Embryonic facial prominence (tissue), 1 donor: ENCODE measurements around the gene ANKRD33.

ENCODE experiments used
- DNase-seq: peaks from one replicate; pipeline ENCODE4 v3.0.0-alpha.2; 2016; ENCODE audit errors: extremely low spot score

Gene ANKRD33, protein sequence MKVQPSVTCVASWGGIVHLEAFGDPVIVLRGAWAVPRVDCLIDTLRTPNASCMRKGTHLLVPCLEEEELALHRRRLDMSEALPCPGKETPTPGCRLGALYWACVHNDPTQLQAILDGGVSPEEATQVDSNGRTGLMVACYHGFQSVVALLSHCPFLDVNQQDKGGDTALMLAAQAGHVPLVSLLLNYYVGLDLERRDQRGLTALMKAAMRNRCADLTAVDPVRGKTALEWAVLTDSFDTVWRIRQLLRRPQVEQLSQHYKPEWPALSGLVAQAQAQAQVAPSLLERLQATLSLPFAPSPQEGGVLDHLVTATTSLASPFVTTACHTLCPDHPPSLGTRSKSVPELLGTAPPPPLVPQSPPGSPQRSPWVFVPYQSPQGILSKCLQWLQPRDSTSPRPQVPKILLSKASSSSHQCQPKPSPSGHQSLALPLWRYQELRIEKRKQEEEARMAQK

DNA sequence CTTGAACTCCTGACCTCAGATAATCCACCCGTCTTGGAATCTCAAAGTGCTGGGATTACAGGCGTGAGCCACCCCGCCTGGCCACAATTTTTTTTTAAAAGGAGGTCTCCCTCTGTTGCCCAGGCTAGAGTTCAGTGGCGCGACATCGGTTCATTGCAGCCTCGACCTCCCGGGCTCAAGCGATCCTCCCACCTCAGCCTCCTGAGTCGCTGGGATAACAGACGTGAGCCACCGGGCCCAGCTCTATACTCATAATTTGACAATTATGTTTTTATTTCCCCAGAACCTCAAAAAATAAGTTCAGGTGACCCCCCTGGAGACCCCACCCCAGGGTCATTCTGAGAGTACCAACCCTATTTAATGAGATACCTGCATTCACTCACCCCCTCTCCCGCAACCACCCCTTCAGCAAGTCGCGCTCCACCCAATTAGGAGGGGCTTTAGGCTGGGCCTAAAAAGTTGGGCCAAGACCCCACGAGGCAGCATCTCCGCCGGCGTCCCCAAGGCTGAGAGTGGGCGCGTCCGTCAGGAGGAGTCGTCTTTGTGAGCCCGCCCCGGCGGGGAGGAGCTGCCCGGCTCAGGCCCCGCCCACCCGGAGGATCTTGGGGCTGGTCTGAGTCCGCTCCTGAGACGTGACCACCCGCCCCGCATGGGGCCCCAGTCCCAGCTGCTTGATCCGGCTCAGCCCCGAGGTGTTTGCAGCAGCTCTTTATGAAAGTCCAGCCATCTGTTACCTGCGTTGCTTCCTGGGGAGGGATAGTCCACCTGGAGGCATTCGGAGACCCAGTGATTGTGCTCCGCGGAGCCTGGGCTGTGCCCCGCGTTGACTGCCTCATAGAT is at the start of gene ANKRD33:
TSS of gene ANKRD33 (plus strand) at position 628 of the 840 bp plus-strand sequence. CDS start at position 712, 84 bp downstream.
- DNase-seq: no peak

DNA sequence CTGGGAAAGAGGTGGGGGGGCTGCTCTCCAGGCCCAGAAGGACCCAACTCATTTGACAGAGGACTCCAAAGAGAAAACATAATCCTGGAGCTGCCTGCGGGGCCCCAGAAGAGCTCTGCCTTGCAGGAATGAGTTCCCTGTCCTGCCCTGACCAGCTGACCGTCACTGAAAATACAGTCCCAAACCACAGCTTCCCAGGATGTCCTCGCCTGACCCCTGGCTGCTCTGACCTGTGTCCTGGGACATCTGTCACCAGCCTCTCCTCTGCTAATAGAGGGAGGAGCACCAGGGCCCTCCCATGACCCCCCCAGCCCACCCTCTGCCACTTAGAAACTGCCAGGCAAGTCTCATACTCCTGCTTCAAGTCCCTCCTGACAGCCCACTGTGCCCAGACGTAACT is 49.1 kb upstream of the ANKRD33 start:
- no peak for DNase-seq

DNA sequence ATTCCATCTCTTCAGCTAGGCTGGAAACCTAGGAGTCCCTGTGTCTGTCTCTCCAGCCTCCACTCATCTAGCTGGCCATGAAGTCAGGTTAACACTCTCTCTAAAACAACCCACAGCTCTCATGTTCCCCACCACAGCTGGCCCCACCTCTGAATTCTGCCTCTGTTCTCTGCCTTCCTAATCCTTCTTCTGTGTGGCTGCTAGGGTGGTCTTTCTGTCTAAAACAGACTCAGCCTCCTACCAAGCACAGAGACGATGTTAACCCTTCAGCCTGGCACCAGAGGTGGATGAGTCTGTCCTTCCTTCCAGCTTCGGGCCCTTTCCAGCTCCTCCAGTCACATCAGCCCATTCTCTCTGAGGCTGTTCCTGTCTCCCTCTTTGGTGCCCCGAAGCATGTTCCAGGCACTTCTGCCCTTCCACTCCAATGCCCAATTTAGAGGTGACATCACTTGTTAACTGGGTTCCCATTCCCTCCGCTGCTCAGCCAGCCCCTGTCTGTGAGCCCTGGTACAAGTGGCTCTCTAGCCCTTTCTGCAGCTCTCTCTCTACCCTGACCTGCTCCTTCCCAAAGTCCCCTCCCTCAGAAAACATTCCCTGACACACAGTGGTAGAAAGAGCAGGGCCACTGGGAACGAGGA is 48.5 kb upstream of the ANKRD33 start:
- DNase-seq: no peak

DNA sequence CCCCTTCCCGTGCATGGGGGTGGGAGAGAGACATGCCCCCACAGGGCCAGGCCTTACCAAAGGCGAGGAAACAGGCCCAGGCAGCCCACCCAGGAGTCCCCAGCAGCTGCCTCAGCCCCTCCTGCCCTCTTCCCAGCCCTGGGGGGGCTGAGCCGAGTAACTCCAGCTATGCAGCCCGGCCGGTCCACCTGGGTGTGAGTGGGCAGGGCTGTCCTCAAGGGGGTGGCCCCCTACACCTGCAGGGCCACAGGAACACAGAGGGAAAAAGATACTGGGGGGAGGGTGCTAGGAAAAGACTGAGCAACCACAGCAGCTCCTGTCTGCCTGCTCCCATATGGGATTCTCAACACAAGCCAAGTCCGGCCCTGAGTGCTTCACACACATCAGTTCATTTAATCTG is 46.9 kb upstream of the ANKRD33 start:
- DNase-seq: no peak

DNA sequence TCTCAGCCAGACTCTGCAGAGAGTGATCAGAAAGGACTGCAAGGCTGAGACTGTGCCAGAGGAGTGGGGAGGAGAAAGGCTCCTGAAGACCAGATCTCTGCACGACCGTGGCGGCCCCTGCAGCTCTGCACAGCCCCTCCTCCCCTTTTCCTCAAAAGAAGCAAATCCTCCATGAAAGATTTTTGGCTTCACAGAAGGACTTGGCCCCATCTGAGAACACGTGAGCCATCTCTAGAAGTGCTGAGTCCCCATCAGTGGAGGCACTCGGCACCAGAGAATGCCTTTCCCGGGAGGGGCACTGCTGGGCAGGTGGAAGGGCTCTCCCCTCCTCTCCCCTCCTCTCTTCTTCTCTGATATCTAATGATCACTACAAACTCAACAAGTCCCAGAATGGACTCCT is 46.2 kb upstream of the ANKRD33 start:
- DNase-seq: no peak

DNA sequence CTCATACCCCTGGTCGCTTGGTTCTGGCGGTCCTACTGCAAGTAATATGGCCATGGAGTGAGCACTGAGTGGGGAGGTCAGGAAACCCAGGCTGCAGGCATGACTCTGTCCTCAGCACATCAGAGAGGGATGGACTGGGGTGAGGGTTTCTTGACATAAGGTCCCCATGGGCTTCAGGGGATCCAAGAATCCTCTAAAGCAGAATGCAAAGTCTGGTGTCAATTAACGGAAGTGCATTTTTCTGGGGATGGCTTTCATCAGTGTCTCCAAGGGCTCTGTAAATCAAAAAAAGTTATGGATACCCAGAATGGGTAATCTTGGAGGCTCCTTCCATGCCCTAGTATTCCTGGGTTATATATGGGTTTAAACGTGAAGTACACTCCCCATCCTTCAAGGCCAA is 43.0 kb upstream of the ANKRD33 start:
- DNase-seq: no peak

DNA sequence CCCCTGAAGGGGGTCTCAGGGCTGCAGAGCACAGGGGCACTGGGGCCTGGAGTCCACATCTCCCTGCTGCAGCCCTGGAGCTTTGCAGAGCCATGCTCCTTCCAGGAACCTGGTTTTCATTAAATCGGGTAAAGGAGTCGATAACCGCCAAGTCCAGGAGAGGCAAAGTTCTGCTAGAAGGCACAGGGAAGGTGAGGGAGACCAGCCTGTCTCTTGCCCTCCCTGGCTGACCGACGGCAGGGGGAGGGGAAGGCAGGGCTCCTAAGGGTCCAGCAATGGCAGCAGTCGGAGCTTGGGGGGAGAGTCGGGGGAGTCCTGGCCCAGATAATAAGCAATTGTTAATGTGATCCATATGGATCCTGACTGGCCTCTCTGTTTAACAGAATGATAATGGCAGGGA is 42.4 kb upstream of the ANKRD33 start:
- no peak for DNase-seq

DNA sequence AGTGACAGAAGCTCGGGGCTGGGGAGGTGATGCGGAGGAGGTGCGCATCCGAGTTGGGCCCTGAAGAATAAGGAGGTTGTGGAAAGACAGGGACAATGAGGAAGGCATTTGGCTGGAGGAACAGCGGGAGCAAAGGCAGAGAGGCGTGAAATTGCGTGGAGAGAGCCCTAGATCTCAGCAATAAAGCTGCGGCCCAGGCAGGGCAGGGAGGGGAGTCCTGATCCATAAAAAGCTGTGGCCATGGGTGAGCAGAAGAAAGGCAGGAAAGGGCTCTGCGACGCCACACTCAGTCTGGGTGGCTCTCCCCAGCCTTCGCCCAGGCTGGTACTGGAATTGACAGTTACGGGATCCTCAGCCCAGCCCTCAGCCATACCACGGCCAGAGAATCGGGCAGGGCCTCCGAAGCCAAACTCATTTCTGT is 41.6 kb upstream of the ANKRD33 start:
- DNase-seq: no peak

DNA sequence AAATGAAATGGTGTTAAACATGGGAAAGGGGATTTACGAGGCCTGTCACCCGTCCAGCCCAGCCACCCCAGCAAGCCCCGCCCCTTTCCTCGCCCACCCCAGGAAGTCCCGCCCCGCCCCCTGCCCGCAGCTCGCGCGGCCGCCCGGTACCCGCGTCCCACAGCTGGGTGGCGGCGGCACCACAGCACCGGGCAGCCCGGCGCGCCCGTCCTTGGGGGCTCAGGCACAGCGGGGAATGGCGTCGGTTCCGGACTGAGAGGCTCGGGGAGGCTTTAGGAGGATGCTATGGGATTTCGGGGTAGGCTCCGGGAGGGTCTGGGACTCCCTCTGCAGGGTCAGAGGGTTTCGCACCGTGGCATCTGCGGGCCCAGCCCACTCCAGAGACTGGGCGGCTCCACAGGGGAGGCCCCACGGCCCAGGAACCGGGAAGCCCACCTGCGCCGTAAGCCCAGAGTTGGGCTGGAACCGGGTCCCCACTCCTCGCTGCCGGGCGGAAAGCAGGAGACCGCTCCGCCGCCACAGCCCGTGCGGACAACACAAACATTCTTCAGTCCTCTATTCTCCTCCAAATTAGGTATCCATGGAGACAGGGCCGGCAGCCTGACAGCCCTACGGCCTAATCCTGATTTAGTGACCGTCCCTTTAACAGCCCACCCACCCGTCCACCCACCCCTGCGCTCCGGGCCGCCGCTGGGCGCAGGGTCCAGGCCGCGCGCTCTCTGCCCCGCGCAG is 40.8 kb upstream of the ANKRD33 start:
- no peak for DNase-seq

DNA sequence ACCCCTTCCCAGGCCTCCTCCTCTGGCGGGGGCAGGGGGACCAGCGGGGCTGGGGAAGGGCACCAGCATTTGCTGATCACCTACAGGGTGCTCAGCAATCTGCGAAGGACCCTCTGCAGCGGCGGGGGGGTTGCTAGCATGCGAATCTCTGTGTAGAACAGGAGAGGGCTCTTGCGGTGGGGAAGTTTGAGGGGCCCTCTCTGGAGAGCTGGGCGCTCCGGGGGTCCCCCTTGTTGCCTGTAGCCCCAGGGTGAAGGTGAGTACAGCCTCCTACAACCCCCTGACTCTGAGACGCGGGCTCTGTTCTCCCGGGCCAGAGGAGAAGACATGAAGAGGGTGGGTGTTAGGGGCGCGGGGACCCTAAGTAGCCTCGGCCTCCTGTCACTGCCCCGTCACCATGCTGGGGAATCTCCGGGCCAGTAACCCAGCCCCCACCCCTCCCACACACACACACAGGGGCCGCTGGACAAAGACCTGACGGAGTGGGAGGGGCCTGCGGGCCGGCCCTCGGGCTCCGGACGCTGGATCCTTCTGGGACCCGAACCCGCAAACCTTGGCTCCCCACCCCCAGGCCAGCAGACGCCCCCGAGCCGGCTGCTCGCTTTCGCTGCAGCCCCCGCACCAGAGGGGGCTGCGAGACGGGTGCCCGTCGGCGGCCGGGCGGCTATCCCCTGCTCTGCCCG is 40.1 kb upstream of the ANKRD33 start:
- no peak for DNase-seq

DNA sequence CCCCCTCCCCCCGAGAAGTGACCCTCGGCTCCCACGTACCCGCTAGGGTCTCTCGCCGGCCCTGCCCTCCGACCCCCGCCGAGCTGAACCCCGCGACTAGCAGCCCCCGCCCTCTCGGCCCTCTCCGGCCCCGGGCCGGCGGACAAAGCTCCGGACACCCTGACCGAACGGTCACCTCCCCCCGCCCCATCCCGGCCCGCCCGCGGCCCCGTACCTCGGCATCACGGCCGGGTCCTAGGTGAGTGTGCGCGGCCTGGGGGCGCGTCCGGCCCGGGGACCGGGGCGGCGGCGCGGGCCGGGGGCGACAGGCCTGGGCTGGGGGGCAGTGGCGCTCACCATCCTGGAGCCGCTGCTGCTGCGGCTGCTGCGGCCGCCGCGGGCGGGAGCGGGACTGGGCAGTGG is 39.6 kb upstream of the ANKRD33 start, which contains the start of gene FIGNL2:
TSS of gene FIGNL2 (minus strand) at position 393 of the 402 bp plus-strand sequence. CDS start 26,305 bp downstream, outside the sequence.
- DNase-seq: no peak

DNA sequence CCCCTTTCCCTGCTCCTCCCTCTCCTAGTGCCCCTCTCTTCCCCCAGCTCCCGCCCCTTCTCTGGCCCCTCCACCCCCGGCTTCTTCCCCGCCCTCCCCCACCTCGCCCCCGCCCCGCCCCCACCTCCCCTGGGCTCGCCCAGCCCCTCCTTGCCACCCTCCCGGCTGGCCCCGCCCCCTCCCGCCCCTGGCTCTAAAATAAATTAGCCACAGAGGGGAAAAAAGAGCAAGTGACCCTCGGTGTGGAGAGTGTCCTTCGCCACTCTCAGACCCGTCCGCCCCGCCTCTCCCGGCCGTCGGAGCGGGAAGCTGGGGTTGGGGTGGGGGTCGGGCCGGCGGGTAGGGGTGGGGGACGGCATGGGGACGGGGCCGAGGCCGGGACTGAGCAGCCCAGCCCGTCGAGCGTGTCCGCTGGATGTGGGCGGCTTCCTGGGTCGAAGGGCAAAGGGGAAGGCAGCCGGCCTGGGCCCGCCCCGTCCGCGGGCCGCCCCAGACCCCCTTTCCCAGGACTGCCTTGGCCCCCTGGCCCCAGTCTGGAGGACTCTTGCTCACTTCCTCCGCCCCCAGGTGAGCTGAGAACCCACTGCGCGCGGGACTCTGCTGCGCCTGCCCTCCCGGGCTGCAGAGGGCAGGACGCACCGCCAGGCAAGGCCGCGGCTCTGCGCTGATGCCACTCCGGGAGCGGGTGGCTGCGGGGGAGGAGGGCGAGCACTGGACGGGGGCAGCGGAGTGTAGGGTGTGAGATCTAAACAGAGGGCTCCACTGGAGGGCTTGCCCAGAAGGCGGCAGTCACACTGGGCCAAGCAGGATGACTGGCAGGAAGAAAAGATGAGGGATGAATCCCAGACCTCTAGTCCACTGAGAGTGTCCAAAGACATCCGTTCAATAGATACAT is 38.8 kb upstream of the ANKRD33 start:
- no peak for DNase-seq

DNA sequence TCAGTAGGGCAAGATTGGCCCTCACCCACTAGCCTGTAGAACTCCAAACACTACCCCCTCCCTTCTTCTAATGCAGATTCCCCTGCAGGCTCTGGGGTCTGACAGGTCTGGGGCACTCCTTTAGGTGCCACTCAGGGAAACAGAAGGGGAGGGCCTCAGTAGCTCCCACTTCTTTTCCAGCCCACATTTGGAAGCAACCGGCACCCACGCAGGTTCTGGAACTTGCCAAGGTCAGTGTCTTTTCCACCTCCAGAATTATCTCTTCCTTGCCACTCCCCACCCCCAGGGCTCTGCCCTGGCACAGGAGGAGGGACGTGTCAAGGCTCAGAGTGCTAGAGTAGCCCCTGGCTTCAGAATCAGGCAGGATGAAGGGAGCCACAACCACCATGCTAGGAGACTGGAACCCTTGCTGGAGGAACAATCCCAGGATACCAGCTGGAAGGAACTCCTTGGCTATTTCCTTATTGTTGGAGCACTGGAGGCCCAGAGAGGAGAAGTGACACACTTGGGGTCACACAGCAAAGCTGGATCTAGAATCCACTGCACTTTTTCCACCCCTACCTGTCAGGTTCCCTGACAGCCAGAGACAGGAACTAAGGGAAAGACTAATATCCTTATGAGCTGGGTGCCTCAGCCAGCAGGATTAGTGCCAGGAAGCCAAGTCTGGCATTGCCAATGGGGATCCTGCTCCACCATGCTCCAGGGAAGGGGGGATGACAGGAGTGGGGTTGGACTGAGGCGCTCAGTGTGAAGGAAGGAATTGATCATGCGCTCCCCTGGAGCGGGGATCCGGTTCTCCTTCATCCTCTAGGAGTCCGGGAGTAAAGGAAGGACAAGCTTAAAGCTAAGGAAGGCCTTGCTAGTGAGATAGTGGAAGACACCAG is 37.6 kb upstream of the ANKRD33 start:
- DNase-seq: no peak

DNA sequence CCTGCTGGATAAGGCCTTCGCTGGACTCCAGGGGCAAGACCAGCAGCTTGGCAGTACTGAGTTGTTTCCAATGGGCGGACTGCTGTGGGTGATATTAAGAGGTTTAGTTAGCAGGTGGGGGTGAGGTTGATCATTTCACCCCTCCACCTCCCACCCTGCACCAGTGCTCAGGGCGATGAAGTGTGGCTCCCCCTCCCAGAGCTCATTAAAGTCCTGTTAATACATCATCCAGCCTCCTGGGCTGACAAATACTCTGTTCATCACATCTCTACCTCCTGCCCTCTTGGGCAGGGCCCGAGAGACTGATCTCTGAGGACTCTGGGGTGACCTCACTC is 37.0 kb upstream of the ANKRD33 start:
- DNase-seq: no peak

DNA sequence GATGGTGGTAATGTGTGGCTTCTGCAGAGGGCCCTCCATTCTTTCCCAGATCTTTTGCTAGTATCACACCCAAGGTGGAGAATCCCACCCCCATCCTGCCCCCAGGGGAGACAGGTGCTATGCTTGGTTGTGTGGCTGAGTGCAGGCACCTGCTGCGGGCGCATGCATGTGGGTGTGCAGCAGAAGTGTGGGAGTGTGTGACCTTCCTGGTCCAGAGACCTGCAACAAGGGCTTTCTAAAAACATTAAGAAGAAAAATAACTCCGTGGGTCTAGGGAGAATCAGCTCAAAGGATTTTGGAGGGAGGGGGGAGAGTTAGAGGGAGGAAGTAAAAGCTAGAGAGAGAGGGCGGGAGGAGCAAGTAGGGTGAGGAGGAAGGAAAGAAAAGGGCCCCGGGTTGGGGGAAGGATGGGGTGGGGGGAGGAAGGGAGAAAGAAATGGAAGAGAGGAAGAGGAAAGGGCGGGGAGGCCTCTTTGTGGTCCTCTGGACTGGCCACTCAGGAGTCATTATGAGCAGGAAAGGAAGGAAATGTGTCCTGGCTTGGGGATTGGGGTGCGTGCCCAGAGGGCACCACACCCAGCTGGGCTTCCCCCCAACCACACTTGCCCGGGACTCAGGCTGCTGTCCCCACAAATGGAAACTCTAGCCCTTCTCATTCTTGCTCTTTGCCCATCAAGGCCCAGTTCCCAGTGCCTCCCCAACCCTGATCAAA is 36.3 kb upstream of the ANKRD33 start:
- no peak for DNase-seq

DNA sequence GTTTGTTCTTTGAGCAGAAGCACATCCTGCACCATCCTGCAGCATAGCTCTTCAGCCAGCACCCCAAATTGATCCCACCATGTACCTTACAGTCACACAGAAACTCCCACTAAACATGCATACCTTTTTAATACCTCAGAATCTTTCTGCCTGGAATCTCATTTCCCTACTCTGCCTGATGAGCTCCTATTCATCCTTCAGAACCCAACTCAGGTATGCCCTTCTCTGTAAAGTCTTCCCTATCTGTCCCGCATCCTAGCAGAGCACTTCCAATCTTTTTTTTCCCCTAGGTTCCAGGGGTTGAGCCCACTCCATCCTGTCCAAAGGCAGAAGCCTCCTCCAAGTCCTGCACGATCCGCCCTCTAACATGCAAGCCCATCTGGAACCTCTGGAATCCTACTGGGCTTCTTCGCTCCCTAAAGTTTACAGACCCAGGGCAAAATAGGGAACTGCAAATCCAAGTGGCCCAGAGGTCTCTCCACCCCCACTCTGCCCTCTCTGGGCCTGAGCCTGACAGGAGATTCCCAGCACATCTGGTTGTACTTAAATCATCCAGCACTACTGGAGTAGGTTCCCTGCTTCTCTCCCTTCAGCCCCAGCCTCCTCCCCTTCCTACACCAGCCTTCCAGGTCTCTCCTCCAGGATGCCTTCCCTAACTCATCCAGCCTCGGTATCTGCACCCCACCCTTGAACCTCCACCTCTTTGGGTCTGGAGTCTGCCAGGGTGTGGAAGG is 35.3 kb upstream of the ANKRD33 start:
- DNase-seq: no peak

DNA sequence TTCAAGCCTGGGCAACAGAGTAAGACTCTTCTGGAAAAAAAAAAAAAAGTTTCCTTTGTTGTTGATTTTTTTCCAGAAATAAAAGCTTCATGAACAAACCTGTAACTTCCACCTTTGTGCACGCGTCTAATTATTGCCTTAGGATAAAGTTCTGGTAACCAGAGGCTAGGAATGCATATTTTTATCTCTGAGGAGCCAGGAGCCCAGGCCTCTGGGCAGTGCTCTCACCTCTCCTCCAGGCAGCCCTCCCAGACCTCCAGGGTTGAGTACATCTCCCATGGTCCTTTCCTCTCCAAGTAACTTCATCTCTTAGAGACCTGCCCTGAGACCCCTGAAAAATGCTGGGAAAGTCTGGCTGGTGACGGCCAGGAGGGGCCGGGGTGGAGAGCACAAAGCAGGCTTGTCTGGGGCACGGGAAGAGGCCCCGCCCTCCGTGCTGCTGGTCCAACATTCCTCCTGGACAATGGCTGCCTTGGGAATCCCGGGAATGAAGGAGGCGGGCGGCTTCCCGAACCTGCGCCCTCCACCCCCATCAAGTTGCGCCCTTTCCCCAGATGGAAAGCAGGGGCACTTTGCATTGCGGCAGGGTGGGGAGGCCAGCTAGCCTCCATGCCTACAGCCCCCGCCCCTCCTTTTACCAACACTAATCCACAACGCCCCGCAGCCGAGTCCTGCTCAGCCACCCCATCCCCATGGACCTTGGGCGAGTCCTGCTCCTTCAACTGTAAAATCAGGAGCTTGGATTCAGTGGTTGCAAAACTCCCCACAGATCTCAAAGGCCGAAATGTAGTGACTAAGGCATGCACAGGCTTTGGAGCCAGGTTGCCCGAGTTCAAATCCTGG is 32.1 kb upstream of the ANKRD33 start:
- no peak for DNase-seq
